ENCODE data around the gene EVX1. TPM values are rescaled to one million over a fixed set of nuclear protein-coding genes. Genes with fewer than 3 reads are reported as not detected.

The EVX1 gene
- total RNA-seq, 4 donors from 2014 or later: not detected

GRCh38 chr7:27247000-27247399 lies 4.4 kb downstream of the EVX1 start:
- Histone ChIP-seq H3K27ac (no peak overlapping the region), H3K4me3 (no peak overlapping the region), H3K36me3 (no peaks in the 10 kb centered on the region), H3K9me3 (no peaks in the 10 kb centered on the region), H3K27me3 (peaks cover 50 to 100% (median 84%) of the 10 kb centered on the region in 4 donors), H3K4me1 (peaks cover 27 to 58% (median 35%) of the 10 kb centered on the region in 3 donors)
- no peak for TF ChIP-seq POLR2A (IDR thresholded peaks at IDR 0.05)
- TF ChIP-seq CTCF (IDR thresholded peaks at IDR 0.05): no peak
- DNase-seq: no peak
- intact Hi-C loops (cut with DNase I): no loop called here
- WGBS, 2 donors: 40 to 44% methylated on average over 6 of the region's 7 CpGs

- H3K4me3 ChIP-seq: no peak overlapping the region
- peaks cover 45 to 100% (median 83%) of the 10 kb centered on the region in 4 donors for H3K27me3 ChIP-seq
- H3K9me3 ChIP-seq: no peaks in the 10 kb centered on the region
- intact Hi-C loops (cut with DNase I): no loop called here
- no peaks in the 10 kb centered on the region for H3K36me3 ChIP-seq
- peaks cover 26 to 55% (median 30%) of the 10 kb centered on the region in 3 donors for H3K4me1 ChIP-seq
- no peak for TF ChIP-seq CTCF (IDR thresholded peaks at IDR 0.05)
- no peak for TF ChIP-seq POLR2A (IDR thresholded peaks at IDR 0.05)
- DNase-seq: no peak
- 51 to 57% methylated on average over 2 to 3 of the region's 4 CpGs for WGBS, 2 donors
- H3K27ac ChIP-seq: no peak overlapping the region
These were observed 5.1 kb downstream of the EVX1 start for GRCh38 chr7:27247452-27248426.

GRCh38 chr7:27248427-27248806 lies 5.8 kb downstream of the EVX1 start:
- H3K36me3 ChIP-seq: no peaks in the 10 kb centered on the region
- no peak overlapping the region for H3K4me3 ChIP-seq
- no peak for DNase-seq
- peaks cover 39 to 100% (median 80%) of the 10 kb centered on the region in 4 donors for H3K27me3 ChIP-seq
- intact Hi-C loops (cut with DNase I): no loop called here
- 33 to 60% methylated on average over 2 to 3 of the region's 3 CpGs for WGBS, 2 donors
- peaks cover 22 to 48% (median 23%) of the 10 kb centered on the region in 3 donors for H3K4me1 ChIP-seq
- TF ChIP-seq POLR2A (IDR thresholded peaks at IDR 0.05): no peak
- no peak for TF ChIP-seq CTCF (IDR thresholded peaks at IDR 0.05)
- no peaks in the 10 kb centered on the region for H3K9me3 ChIP-seq
- no peak overlapping the region for H3K27ac ChIP-seq

DNA sequence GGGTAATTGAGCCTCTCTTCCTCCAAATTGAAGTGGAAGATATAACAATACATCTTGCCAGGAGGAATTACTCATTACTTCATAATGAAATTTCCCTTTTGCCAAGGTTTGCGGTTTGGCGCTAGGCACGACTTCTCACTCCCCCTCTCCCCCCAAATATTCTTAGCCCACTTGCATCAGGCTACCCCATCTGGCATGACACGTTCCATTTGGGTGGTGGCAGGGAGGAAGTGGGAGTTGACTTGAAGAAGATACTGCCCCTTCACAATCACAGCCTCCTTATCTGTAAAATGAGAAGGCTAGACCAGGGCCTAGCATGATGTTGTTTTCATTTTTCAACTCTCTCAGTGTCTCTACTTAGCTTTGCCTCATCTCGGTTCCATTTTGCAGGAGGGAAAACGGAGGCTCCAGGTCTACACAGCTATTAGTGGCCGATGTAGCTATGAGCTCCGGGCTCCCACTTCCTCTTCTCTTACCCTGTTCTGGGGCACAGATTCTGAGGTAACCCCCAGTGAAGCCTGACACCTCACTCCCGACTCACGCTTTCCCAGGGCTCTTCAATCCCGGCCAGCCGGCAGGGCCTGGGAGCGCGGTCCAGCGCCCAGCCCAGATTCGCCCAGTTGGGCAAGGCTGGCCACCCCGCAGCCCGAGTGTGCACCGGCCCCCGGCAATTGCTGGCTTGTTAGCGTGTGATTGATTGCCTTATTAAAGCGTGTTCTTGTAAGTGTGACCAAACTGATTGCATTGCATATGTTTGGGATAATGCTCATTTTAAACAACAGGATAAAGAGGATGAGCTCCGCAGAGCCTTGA lies 6.5 kb downstream of the EVX1 start:
- H3K4me1 ChIP-seq: peaks cover 22 to 41% (median 23%) of the 10 kb centered on the region in 3 donors
- 16 to 18% methylated on average over 9 to 17 of the region's 23 CpGs for WGBS, 2 donors
- no peak overlapping the region for H3K4me3 ChIP-seq
- H3K36me3 ChIP-seq: no peaks in the 10 kb centered on the region
- peaks cover 32 to 100% (median 74%) of the 10 kb centered on the region in 4 donors for H3K27me3 ChIP-seq
- DNase-seq: no peak
- no peak for TF ChIP-seq POLR2A (IDR thresholded peaks at IDR 0.05)
- TF ChIP-seq CTCF (IDR thresholded peaks at IDR 0.05): no peak
- intact Hi-C loops (cut with DNase I): no loop called here
- H3K27ac ChIP-seq: no peak overlapping the region
- H3K9me3 ChIP-seq: no peaks in the 10 kb centered on the region
